ENCODE data around the gene KIF11.

The KIF11 gene

GRCh38 chr10:92702301-92702916 lies 109.5 kb downstream of the KIF11 start:
- DNase-seq (ENCODE audit: low read depth in 2 of 2, low spot score in 1 of 2) = no peak

Measured in stimulated activated CD8-positive, alpha-beta memory T cell treated with anti-CD3 and anti-CD28 coated beads, Interleukin-4, amount 100 ng/mL, for 4 hours (primary cell).